ENCODE measurements around the gene PPM1H. TPM values are rescaled to one million over a fixed set of nuclear protein-coding genes. Genes with fewer than 3 reads are reported as not detected.
A peak's percentile ranks its signal among the peaks of the same experiment; 100 is the strongest.

Gene PPM1H
- total RNA-seq, 1 donor from 2014 or later, result 15.7 TPM

DNA sequence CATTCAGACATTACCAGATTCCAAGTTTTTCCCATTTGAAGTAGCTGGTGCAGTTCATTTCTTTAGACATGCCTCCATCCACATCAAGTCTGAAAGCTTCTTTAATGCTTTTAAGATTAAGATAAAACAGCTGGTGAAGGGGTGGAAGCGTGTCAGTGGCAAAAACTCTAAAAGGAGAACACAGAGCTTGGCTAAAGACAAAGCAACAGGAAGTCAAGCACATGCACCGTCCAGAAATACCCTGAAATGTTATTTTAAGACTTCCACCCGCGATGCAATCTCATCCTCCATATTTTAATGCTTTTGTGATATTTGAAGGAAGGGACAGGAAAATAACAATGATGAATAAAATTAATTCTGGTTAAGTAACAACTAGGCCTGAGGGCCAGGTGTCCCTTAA, 31.8 kb downstream of the PPM1H start:
- TF ChIP-seq, protein P1, sequence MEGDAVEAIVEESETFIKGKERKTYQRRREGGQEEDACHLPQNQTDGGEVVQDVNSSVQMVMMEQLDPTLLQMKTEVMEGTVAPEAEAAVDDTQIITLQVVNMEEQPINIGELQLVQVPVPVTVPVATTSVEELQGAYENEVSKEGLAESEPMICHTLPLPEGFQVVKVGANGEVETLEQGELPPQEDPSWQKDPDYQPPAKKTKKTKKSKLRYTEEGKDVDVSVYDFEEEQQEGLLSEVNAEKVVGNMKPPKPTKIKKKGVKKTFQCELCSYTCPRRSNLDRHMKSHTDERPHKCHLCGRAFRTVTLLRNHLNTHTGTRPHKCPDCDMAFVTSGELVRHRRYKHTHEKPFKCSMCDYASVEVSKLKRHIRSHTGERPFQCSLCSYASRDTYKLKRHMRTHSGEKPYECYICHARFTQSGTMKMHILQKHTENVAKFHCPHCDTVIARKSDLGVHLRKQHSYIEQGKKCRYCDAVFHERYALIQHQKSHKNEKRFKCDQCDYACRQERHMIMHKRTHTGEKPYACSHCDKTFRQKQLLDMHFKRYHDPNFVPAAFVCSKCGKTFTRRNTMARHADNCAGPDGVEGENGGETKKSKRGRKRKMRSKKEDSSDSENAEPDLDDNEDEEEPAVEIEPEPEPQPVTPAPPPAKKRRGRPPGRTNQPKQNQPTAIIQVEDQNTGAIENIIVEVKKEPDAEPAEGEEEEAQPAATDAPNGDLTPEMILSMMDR (IDR thresholded peaks at IDR 0.05; ENCODE audit: unreplicated experiment), result no peak
- no peak for DNase-seq (ENCODE audit: low spot score in 2 of 2, unreplicated experiment in 2 of 2)
- H3K4me1 Mint-ChIP-seq, result peaks cover 15% of the 10 kb centered on the region
- peaks cover 22% of the 10 kb centered on the region for H3K27me3 Mint-ChIP-seq (ENCODE audit: low read depth)
- H3K9me3 Mint-ChIP-seq, result no peaks in the 10 kb centered on the region
- no peaks in the 10 kb centered on the region for H3K36me3 Mint-ChIP-seq
- H3K27ac Mint-ChIP-seq, result peak overlapping the region; percentile 41
- H3K4me3 Mint-ChIP-seq, result no peak overlapping the region

DNA sequence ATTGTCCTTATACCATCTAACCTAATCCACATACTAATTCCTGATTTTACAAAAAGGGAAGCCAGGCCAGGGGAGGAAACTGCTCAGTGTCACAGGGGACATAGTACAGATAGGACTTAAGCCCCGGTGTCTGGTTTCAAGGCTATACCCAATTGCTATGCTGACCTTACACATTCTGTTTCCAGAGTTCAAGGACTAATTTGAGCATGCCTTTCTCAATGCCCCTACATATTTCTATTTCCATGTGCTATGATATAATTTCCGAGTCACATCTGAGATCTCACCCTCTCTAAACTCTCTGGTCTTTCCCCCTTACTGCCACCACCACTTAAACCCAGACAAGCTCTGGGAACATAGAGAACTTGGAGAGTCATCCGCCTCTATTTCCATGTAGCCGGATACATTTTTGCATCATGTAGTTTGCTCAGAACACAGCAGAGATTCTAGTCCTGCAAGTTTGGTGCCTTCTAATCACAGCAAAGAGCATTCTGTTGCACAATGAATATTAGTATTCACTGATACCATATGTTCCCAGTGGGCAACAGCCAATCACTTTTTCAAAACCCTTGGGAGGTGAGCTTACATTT, 34.2 kb downstream of the PPM1H start:
- Mint-ChIP-seq H3K9me3 (peaks cover under 1% of the 10 kb centered on the region), H3K4me1 (peaks cover 15% of the 10 kb centered on the region), H3K27me3 (ENCODE audit: low read depth) (peaks cover 4% of the 10 kb centered on the region), H3K27ac (peak overlapping the region; percentile 43), H3K4me3 (no peak overlapping the region), H3K36me3 (peaks cover 1% of the 10 kb centered on the region)
- TF ChIP-seq, protein P1 (IDR thresholded peaks at IDR 0.05; ENCODE audit: unreplicated experiment), result no peak
- no peak for DNase-seq (ENCODE audit: low spot score in 2 of 2, unreplicated experiment in 2 of 2)

DNA sequence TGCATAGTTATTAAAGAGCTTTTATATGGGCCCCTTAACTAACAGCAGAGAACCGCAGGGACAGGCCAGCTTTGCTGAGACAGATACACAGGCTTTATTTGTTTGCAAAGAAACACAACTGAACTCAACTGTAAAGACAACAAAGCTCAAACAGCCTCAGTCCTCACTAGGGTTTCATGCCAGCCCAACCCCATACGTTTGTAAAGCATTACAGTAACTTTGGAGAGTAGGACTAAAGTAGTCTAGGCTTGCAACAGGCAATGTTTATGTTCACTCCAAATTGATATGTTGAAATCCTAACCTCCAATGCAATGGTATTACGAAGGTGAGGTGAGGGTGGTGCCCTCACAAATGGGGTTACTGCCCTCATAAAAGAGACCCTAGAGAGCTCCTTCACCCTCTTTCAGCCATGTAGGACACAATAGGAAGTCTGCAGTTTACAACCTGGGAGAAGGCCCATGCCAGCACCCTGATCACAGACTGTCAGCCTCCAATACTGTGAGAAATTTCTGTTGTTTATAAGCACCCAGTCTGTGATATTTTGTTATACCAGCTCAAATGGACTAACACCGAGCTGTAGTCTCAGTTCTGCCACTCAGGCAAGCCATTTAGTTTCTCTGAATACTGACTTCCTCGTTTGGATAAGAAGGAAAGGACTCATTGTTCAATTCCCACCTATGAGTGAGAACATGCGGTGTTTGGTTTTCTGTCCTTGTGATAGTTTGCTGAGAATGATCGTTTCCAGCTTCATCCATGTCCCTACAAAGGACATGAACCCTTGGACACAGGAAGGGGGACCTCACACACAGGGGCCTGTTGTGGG, 35.2 kb downstream of the PPM1H start:
- Mint-ChIP-seq H3K27me3 (ENCODE audit: low read depth) (no peaks in the 10 kb centered on the region), H3K4me3 (no peak overlapping the region)

DNA sequence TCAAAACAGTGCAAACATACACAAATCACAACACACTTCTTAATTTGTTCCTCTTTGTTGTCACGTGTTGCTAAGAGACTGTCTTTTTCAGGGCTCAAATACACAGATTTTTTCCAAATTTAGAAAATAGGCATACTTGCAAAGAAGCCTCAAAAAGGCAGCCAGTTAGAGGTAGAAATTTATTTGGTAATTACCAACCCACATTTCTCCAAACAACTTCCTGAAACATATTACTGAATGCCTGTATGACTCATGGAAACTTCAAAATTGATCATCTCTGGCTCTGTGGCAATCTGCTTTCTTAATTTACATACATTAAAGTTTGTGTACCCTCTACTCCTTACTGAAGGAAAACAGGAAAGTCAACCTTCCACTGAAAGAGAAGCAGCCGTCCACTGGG, 36.4 kb downstream of the PPM1H start:
- no peak for DNase-seq (ENCODE audit: low spot score in 2 of 2, unreplicated experiment in 2 of 2)
- H3K4me1 Mint-ChIP-seq, result peaks cover 15% of the 10 kb centered on the region
- H3K36me3 Mint-ChIP-seq, result peaks cover 1% of the 10 kb centered on the region
- H3K27ac Mint-ChIP-seq, result peak overlapping the region; percentile 8
- no peak overlapping the region for H3K4me3 Mint-ChIP-seq
- TF ChIP-seq, protein P1 (IDR thresholded peaks at IDR 0.05; ENCODE audit: unreplicated experiment), result no peak
- H3K27me3 Mint-ChIP-seq (ENCODE audit: low read depth), result no peaks in the 10 kb centered on the region
- H3K9me3 Mint-ChIP-seq, result peaks cover 3% of the 10 kb centered on the region

More for the DNA sequence above, 35.2 kb downstream of the PPM1H start:
- TF ChIP-seq, protein P1 (IDR thresholded peaks at IDR 0.05; ENCODE audit: unreplicated experiment), result no peak
- Mint-ChIP-seq H3K9me3 (peaks cover 3% of the 10 kb centered on the region), H3K27ac (peak overlapping the region; percentile 47), H3K4me1 (peaks cover 15% of the 10 kb centered on the region), H3K36me3 (peaks cover 1% of the 10 kb centered on the region)
- no peak for DNase-seq (ENCODE audit: low spot score in 2 of 2, unreplicated experiment in 2 of 2)

DNA sequence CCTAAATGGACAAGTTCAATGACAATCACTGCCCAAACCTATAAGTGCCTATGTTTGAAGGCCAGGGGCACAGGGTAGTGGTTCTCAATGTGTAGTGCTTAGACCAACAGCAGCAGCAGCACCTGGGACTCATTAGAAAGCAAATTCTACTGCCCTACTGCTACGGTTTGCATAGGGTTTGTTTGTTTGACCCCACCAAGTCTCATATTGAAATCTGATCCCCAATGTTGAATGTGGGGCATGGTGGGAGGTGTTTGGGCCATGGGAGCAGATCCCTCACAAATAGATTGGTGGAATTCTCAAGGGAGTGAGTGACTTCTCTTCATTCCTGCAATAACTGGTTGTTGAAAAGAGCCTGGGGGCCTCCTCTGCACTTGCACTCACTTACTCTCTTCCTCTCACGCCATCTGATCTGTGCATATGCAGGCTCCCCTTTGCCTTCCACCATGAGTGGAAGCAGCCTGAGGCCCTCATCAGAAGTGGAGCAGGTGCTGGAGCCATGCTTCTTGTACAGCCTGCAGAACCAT, 39.5 kb downstream of the PPM1H start:
- H3K9me3 Mint-ChIP-seq, result peaks cover 3% of the 10 kb centered on the region
- no peak for DNase-seq (ENCODE audit: low spot score in 2 of 2, unreplicated experiment in 2 of 2)
- no peaks in the 10 kb centered on the region for H3K27me3 Mint-ChIP-seq (ENCODE audit: low read depth)
- H3K4me3 Mint-ChIP-seq, result no peak overlapping the region
- no peak overlapping the region for H3K27ac Mint-ChIP-seq
- TF ChIP-seq, protein P1 (IDR thresholded peaks at IDR 0.05; ENCODE audit: unreplicated experiment), result no peak
- peaks cover 1% of the 10 kb centered on the region for H3K36me3 Mint-ChIP-seq
- H3K4me1 Mint-ChIP-seq, result peaks cover 23% of the 10 kb centered on the region
